Muscle of arm (tissue), 12 donors: ENCODE data around the gene PLAC9. TPM values are rescaled to one million over a fixed set of nuclear protein-coding genes. Genes with fewer than 3 reads are reported as not detected.
A peak's percentile ranks its signal among the peaks of the same experiment; 100 is the strongest.
"Not testable (repeated sequence)": the region's sequence is repeated elsewhere in the genome, so short reads cannot be mapped to it uniquely, and the experiment has no call there.

ENCODE experiments used
- DNase-seq: peaks from one replicate; pipeline ENCODE4 v3.0.0-alpha.2; 2013
- polyA plus RNA-seq, 12 donors: library from polyadenylated mRNA; unstranded; fragments of 120-200 nt; gene quantifications; one replicate each; pipeline ENCODE4 v1.2.1, GENCODE V29; 2013; ENCODE audit not compliant: insufficient read length in 12 of 12

Gene PLAC9
- polyA plus RNA-seq, 12 donors: 55.4 to 143 (median 71.3) TPM; not detected in 1

GRCh38 chr10:80136134-80136571 is 3.6 kb downstream of the PLAC9 start:
- peak; percentile 85 for DNase-seq

GRCh38 chr10:80137031-80137862 is 4.7 kb downstream of the PLAC9 start:
- DNase-seq: peak; percentile 71

- no peak for DNase-seq
Measured at GRCh38 chr10:80137920-80138319, 5.4 kb downstream of the PLAC9 start.

GRCh38 chr10:80139265-80139664 is 6.7 kb downstream of the PLAC9 start:
- no peak for DNase-seq

GRCh38 chr10:80140251-80140650 is 7.7 kb downstream of the PLAC9 start:
- DNase-seq: no peak

- no peak for DNase-seq
Measured at GRCh38 chr10:80141696-80142460, 9.3 kb downstream of the PLAC9 start.

GRCh38 chr10:80144067-80144695 is 11.7 kb downstream of the PLAC9 start:
- no peak for DNase-seq

GRCh38 chr10:80144696-80145131 is 12.2 kb downstream of the PLAC9 start:
- no peak for DNase-seq

- not testable (repeated sequence) for DNase-seq
Measured at GRCh38 chr10:80145406-80146308, 13.1 kb downstream of the PLAC9 start.

GRCh38 chr10:80146918-80147317 is 14.4 kb downstream of the PLAC9 start:
- DNase-seq: no peak

GRCh38 chr10:80148166-80148805 is 15.8 kb downstream of the PLAC9 start:
- no peak for DNase-seq

- no peak for DNase-seq
Measured at GRCh38 chr10:80149123-80149522, 16.6 kb downstream of the PLAC9 start.

GRCh38 chr10:80150172-80150571 is 17.6 kb downstream of the PLAC9 start:
- DNase-seq: no peak

- no peak for DNase-seq
Measured at GRCh38 chr10:80152820-80153219, 20.3 kb downstream of the PLAC9 start.

GRCh38 chr10:80153460-80153859 is 20.9 kb downstream of the PLAC9 start:
- DNase-seq: no peak

GRCh38 chr10:80154626-80154977 is 22.1 kb downstream of the PLAC9 start:
- no peak for DNase-seq

GRCh38 chr10:80154978-80155695 is 22.6 kb downstream of the PLAC9 start:
- DNase-seq: peak; percentile 63

- no peak for DNase-seq
Measured at GRCh38 chr10:80155696-80156215, 23.2 kb downstream of the PLAC9 start.

- DNase-seq: no peak
Measured at GRCh38 chr10:80156216-80156615, 23.7 kb downstream of the PLAC9 start.

- DNase-seq: no peak
Measured at GRCh38 chr10:80157561-80157960, 25.0 kb downstream of the PLAC9 start.
